ENCODE data around the gene IRF2.

- TF ChIP-seq MYC (IDR thresholded peaks at IDR 0.05; ENCODE audit: low read depth, low read length), result no peak
- TF ChIP-seq CTCF (IDR thresholded peaks at IDR 0.05; ENCODE audit: low read depth, low read length), result no peak
- TF ChIP-seq POLR2A (IDR thresholded peaks at IDR 0.05; ENCODE audit: extremely low read depth, insufficient read length), result no peak
These were observed 72.1 kb downstream of the IRF2 start for GRCh38 chr4:184402239-184402638.
